Natural killer cell (primary cell): ENCODE data around the gene PRKD2. TPM values are rescaled to one million over a fixed set of nuclear protein-coding genes. Genes with fewer than 3 reads are reported as not detected.

Source experiments
- ATAC-seq, 3 donors: fragments of 150-1000 bp in 2 of 3; fragments of 200-7000 bp in 1 of 3; cut with Tn5 transposase; 1 replicate in 1 of 3; 2 replicates in 2 of 3; pipeline ENCODE4 v1.10.0; 2021; ENCODE audit warnings: mild to moderate bottlenecking in 2 of 3, moderate library complexity in 2 of 3
- DNase-seq, 2 donors: peaks; one replicate each; pipeline versions ENCODE4 v3.0.0 to v3.0.0-alpha.2; 2013 to 2021; ENCODE audit warnings: mixed read lengths in 1 of 2
- H3K27ac ChIP-seq: one replicate; pipeline ENCODE4 v1.5.1; 2013; ENCODE audit warnings: mild to moderate bottlenecking, low read length
- H3K27me3 ChIP-seq: one replicate; pipeline ENCODE4 v1.6.1; 2013; ENCODE audit warnings: low read length; ENCODE audit not compliant: control insufficient read depth, insufficient read depth
- H3K36me3 ChIP-seq: one replicate; pipeline ENCODE4 v1.6.1; 2013; ENCODE audit warnings: low read length; ENCODE audit not compliant: control insufficient read depth, insufficient read depth
- H3K4me1 ChIP-seq: one replicate; pipeline ENCODE4 v1.6.1; 2013; ENCODE audit warnings: low read length; ENCODE audit not compliant: control insufficient read depth, insufficient read depth
- H3K4me3 ChIP-seq: one replicate; pipeline ENCODE4 v1.5.1; 2013; ENCODE audit warnings: low read length
- H3K9me3 ChIP-seq: one replicate; pipeline ENCODE4 v1.6.1; 2013; ENCODE audit warnings: low read length; ENCODE audit not compliant: control insufficient read depth, insufficient read depth
- H3K27ac Mint-ChIP-seq, 2 donors: one replicate each; pipeline ENCODE4 v1.8.0; 2022; ENCODE audit warnings: mild to moderate bottlenecking in 2 of 2, mixed read lengths in 2 of 2, moderate library complexity in 1 of 2
- H3K27me3 Mint-ChIP-seq, 2 donors: one replicate each; pipeline ENCODE4 v1.8.0; 2022; ENCODE audit warnings: low read depth in 2 of 2, mixed read lengths in 2 of 2
- H3K36me3 Mint-ChIP-seq: one replicate; pipeline ENCODE4 v1.8.0; 2022; ENCODE audit warnings: mixed read lengths
- H3K4me1 Mint-ChIP-seq, 2 donors: one replicate each; pipeline ENCODE4 v1.8.0; 2022; ENCODE audit warnings: mixed read lengths in 2 of 2
- H3K4me3 Mint-ChIP-seq: one replicate; pipeline ENCODE4 v1.8.0; 2022; ENCODE audit warnings: mild to moderate bottlenecking, moderate library complexity, mixed read lengths
- H3K9me3 Mint-ChIP-seq, 2 donors: one replicate each; pipeline ENCODE4 v1.8.0; 2022; ENCODE audit warnings: mixed read lengths in 2 of 2
- WGBS: methylation state at CpG from one replicate; pipeline ENCODE4 v1.1.7; 2013; ENCODE audit warnings: missing lambda C conversion rate; ENCODE audit not compliant: insufficient coverage; 5-methylcytosine and 5-hydroxymethylcytosine counted together
- intact Hi-C: fragments of 100-400 bp; cut with micrococcal nuclease; formaldehyde crosslinking; loops from one replicate; pipeline ENCODE4 v1.14.2; 2022
- total RNA-seq, 4 donors: library from RNA; stranded (reverse); fragments of 120-200 nt in 1 of 4; gene quantifications; one replicate each; pipeline versions ENCODE4 v1.2.3 to v1.2.4, GENCODE V29; 2013 to 2022
- TF ChIP-seq, protein P1 (sequence below): fragments of 200-600 bp; IDR thresholded peaks from one replicate; pipeline ENCODE4 v1.8.0; 2022; ENCODE audit warnings: antibody characterized with exemption

The PRKD2 gene
- total RNA-seq, 3 donors from 2014 or later (not counting 1 experiment from before 2014, with no cell fraction given) = 179 to 216 (median 203) TPM

DNA sequence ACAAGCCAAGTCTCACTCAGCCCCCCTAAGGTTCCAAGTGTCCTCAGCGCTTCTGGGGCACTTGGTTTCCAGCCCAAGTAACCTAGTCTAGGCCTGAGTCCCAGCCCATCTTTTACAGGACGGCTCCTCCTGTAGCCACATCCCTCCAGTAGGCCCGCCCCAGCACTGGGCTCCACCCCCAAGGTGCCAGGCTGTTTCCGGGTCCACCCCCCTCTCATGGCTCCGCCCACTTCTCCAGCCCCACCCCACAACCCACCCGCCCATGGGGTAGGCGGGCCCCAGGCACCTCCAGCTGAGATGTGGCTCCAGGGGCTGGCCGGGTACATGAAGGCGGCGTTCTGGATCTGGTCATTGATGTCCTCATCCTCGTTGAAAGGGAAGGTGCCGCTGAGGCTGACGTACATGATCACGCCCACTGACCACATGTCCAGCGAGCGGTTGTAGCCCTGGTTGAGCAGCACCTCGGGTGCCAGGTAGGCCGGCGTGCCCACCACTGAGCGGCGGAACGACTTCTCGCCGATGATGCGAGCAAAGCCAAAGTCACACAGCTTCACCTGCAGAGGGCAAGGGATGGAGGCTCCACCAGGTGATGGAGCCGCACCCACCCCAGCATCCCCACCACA lies 38.7 kb downstream of the PRKD2 start:
- H3K36me3 Mint-ChIP-seq = no peaks in the 10 kb centered on the region

DNA sequence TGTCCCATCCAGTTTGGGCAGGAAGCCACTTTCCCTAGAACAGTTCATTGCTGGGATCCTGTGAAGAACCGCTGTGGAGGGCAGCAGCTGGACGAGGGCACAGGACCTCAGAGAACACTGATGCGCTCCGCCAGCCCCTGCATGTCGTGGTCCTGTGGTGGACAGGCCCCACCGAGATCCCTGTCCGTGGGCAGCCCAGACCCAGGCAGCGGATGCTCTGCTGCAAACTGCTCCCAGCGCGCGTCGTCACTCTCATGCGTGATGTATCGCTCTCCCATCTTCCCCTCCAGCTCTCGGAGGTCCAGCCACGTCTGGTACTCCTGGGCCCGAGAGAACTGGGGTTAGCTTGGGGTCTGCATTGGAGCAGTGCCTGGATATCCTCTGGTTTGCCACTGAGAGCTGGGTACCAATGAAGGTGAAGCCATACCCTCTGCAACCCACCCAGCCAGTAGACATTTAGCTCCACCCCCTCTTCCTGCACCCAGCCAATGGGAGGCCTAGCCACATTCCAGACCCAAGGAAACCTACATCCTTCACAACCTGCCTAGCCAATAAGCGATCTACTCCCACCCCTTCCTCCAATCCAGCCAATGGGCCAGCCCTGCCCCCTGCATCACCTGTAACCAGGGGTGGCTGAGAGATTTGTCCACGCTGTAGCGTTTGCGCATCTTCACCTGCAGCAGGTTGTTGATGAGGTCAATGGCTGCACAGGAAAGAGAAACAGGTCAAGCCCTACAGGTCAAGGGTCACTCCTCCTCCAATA lies 42.3 kb downstream of the PRKD2 start:
- no peaks in the 10 kb centered on the region for H3K36me3 Mint-ChIP-seq

More for the DNA sequence above, 38.7 kb downstream of the PRKD2 start:
- TF ChIP-seq, protein P1, sequence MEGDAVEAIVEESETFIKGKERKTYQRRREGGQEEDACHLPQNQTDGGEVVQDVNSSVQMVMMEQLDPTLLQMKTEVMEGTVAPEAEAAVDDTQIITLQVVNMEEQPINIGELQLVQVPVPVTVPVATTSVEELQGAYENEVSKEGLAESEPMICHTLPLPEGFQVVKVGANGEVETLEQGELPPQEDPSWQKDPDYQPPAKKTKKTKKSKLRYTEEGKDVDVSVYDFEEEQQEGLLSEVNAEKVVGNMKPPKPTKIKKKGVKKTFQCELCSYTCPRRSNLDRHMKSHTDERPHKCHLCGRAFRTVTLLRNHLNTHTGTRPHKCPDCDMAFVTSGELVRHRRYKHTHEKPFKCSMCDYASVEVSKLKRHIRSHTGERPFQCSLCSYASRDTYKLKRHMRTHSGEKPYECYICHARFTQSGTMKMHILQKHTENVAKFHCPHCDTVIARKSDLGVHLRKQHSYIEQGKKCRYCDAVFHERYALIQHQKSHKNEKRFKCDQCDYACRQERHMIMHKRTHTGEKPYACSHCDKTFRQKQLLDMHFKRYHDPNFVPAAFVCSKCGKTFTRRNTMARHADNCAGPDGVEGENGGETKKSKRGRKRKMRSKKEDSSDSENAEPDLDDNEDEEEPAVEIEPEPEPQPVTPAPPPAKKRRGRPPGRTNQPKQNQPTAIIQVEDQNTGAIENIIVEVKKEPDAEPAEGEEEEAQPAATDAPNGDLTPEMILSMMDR = no peak
- intact Hi-C loops = no loop called here
- peak; percentile 25 to 76 for DNase-seq
- H3K36me3 ChIP-seq = peaks cover 81% of the 10 kb centered on the region
- H3K4me1 ChIP-seq = no peaks in the 10 kb centered on the region
- peak overlapping the region; percentile 57 to 76 for H3K27ac Mint-ChIP-seq
- 88% methylated on average over 26 of the region's 26 CpGs for WGBS
- H3K9me3 ChIP-seq = no peaks in the 10 kb centered on the region
- H3K27me3 ChIP-seq = no peaks in the 10 kb centered on the region
- no peak overlapping the region for H3K4me3 Mint-ChIP-seq
- H3K4me1 Mint-ChIP-seq = peaks cover 6 to 26% of the 10 kb centered on the region in 2 donors
- no peaks in the 10 kb centered on the region for H3K9me3 Mint-ChIP-seq
- H3K4me3 ChIP-seq = no peak overlapping the region
- ATAC-seq = peak; percentile 84 to 94 (median 93)
- no peak overlapping the region for H3K27ac ChIP-seq
- H3K27me3 Mint-ChIP-seq = no peaks in the 10 kb centered on the region

DNA sequence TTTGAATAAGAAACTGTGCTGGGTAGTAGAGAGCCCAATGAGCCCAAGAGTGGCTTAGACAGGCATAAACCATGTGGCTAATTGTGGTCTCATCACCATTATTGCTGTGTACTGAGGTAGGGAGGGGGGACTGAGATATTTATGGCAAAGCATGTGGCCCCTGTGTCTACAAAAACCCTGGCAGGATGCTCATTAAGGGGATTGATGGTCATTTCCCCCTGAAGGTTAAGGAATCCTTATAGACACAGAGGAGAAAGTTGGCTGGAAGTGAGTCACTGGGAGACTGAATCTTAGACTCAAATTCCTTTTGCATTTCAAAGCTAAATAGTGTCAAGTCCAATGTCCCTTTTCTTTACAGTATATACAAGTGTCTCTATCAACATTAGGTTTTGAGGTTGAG lies 46.1 kb downstream of the PRKD2 start:
- Mint-ChIP-seq H3K4me3 (no peak overlapping the region), H3K4me1 (peaks cover 0 to 6% of the 10 kb centered on the region in 2 donors), H3K9me3 (no peaks in the 10 kb centered on the region), H3K27ac (peak overlapping the region; percentile 14 to 58), H3K36me3 (no peaks in the 10 kb centered on the region), H3K27me3 (no peaks in the 10 kb centered on the region)
- DNase-seq (no peak), ATAC-seq (no peak)
- Histone ChIP-seq H3K27ac (no peak overlapping the region), H3K36me3 (peaks cover 35% of the 10 kb centered on the region), H3K9me3 (no peaks in the 10 kb centered on the region), H3K4me1 (no peaks in the 10 kb centered on the region), H3K4me3 (no peak overlapping the region), H3K27me3 (no peaks in the 10 kb centered on the region)
- intact Hi-C loops = no loop called here
- TF ChIP-seq, protein P1 = no peak

More for the DNA sequence above, 42.3 kb downstream of the PRKD2 start:
- Histone ChIP-seq H3K27me3 (no peaks in the 10 kb centered on the region), H3K4me1 (no peaks in the 10 kb centered on the region), H3K4me3 (no peak overlapping the region), H3K9me3 (no peaks in the 10 kb centered on the region), H3K36me3 (peaks cover 66% of the 10 kb centered on the region), H3K27ac (no peak overlapping the region)
- ATAC-seq (no peak), DNase-seq (no peak)
- WGBS = 97% methylated on average over 21 of the region's 21 CpGs
- TF ChIP-seq, protein P1 = no peak
- Mint-ChIP-seq H3K9me3 (no peaks in the 10 kb centered on the region), H3K4me1 (peaks cover 6 to 21% of the 10 kb centered on the region in 2 donors), H3K4me3 (no peak overlapping the region), H3K27me3 (no peaks in the 10 kb centered on the region), H3K27ac (peak overlapping the region; percentile 38 to 64)
- intact Hi-C loops = no loop called here
